ENCODE measurements around the gene GNPAT. TPM values are rescaled to one million over a fixed set of nuclear protein-coding genes. Genes with fewer than 3 reads are reported as not detected.

The GNPAT gene
- total RNA-seq, 1 donor from 2014 or later, result 41.9 TPM

- intact Hi-C loops (cut with micrococcal nuclease), result loop anchor here (1.0 to 10.0 kb wide), 15 partner anchors 30 to 1683 kb away; partner anchors contain the start of genes ABCB10, ARV1, COG2 and EGLN1
Measured at GRCh38 chr1:231241750-231242149, 738 bp downstream of the GNPAT start.

GRCh38 chr1:231242516-231243198 is 1.6 kb downstream of the GNPAT start:
- intact Hi-C loops (cut with micrococcal nuclease), result loop anchor here (10.0 kb wide), 1 partner anchor 1618 kb away; the partner anchor contains the start of genes TAF5L and URB2

GRCh38 chr1:231248778-231249177 is 7.8 kb downstream of the GNPAT start:
- intact Hi-C loops (cut with micrococcal nuclease), result loop anchor here (10.0 kb wide), 1 partner anchor 1624 kb away; the partner anchor contains the start of genes TAF5L and URB2

- intact Hi-C loops (cut with micrococcal nuclease), result no loop called here
Measured at GRCh38 chr1:231252336-231252735, 11.3 kb downstream of the GNPAT start.

GRCh38 chr1:231260351-231260750 is 19.3 kb downstream of the GNPAT start:
- intact Hi-C loops (cut with micrococcal nuclease), result loop anchor here (10.0 kb wide), 1 partner anchor 714 kb away; no protein-coding TSS in a partner anchor

- intact Hi-C loops (cut with micrococcal nuclease), result loop anchor here (10.0 kb wide), 1 partner anchor 710 kb away; no protein-coding TSS in a partner anchor
Measured at GRCh38 chr1:231264642-231265041, 23.6 kb downstream of the GNPAT start.

GRCh38 chr1:231265379-231265778 is 24.4 kb downstream of the GNPAT start:
- intact Hi-C loops (cut with micrococcal nuclease), result loop anchor here (10.0 kb wide), 1 partner anchor 709 kb away; no protein-coding TSS in a partner anchor

- intact Hi-C loops (cut with micrococcal nuclease), result loop anchor here (10.0 kb wide), 1 partner anchor 708 kb away; no protein-coding TSS in a partner anchor
Measured at GRCh38 chr1:231266811-231267322, 25.9 kb downstream of the GNPAT start.

- intact Hi-C loops (cut with micrococcal nuclease), result loop anchor here (1.0 to 5.0 kb wide), 8 partner anchors 31 to 629 kb away; partner anchors contain the start of genes ARV1, COG2, DISC1 and EGLN1
Measured at GRCh38 chr1:231272173-231272572, 31.2 kb downstream of the GNPAT start.

- intact Hi-C loops (cut with micrococcal nuclease), result loop anchor here (1.0 to 5.0 kb wide), 8 partner anchors 32 to 630 kb away; partner anchors contain the start of genes ARV1, COG2, DISC1 and EGLN1
Measured at GRCh38 chr1:231272880-231273279, 31.9 kb downstream of the GNPAT start.

GRCh38 chr1:231274119-231274825 is 33.3 kb downstream of the GNPAT start:
- intact Hi-C loops (cut with micrococcal nuclease), result loop anchor here (5.0 kb wide), 1 partner anchor 148 kb away; the partner anchor contains the start of gene EGLN1

GRCh38 chr1:231278100-231278790 is 37.2 kb downstream of the GNPAT start:
- intact Hi-C loops (cut with micrococcal nuclease), result no loop called here

GRCh38 chr1:231279081-231279480 is 38.1 kb downstream of the GNPAT start:
- intact Hi-C loops (cut with micrococcal nuclease), result no loop called here

- intact Hi-C loops (cut with micrococcal nuclease), result no loop called here
Measured at GRCh38 chr1:231279683-231280082, 38.7 kb downstream of the GNPAT start.

- intact Hi-C loops (cut with micrococcal nuclease), result no loop called here
Measured at GRCh38 chr1:231284441-231284840, 43.4 kb downstream of the GNPAT start.

GRCh38 chr1:231286603-231287002 is 45.6 kb downstream of the GNPAT start:
- intact Hi-C loops (cut with micrococcal nuclease), result no loop called here

- intact Hi-C loops (cut with micrococcal nuclease), result no loop called here
Measured at GRCh38 chr1:231295938-231296337, 54.9 kb downstream of the GNPAT start.

- intact Hi-C loops (cut with micrococcal nuclease), result no loop called here
Measured at GRCh38 chr1:231301990-231302389, 61.0 kb downstream of the GNPAT start.

- intact Hi-C loops (cut with micrococcal nuclease), result no loop called here
Measured at GRCh38 chr1:231310391-231310934, 69.5 kb downstream of the GNPAT start.

GRCh38 chr1:231311720-231312431 is 70.9 kb downstream of the GNPAT start:
- intact Hi-C loops (cut with micrococcal nuclease), result no loop called here
